Panc1 (cell line): ENCODE measurements around the gene TTC23. TPM values are rescaled to one million over a fixed set of nuclear protein-coding genes. Genes with fewer than 3 reads are reported as not detected.

ENCODE experiments used
- ATAC-seq: fragments of 200-7000 bp; cut with Tn5 transposase; 2 replicates; pipeline ENCODE4 v1.9.1; 2020; ENCODE audit warnings: mild to moderate bottlenecking, moderate library complexity
- BruUV-seq: library from RNA; stranded (reverse); fragments of 400-500 nt; replicated peaks from 2 replicates; lab custom pipeline; 2021; lab: Mats Ljungman, UMichigan
- CTCF ChIA-PET: fragments of 300-600 bp; sonication (Branson Sonifier 250); formaldehyde crosslinking; loops from one replicate; lab custom pipeline; 2022; ENCODE audit warnings: antibody characterized with exemption; lab: Charles Lee
- POLR2A ChIA-PET: fragments of 300-600 bp; sonication (Branson Sonifier 250); formaldehyde crosslinking; loops from one replicate; lab custom pipeline; 2022; ENCODE audit warnings: antibody characterized with exemption; lab: Charles Lee
- DNase-seq: peaks from one replicate; pipeline ENCODE4 v3.0.0-alpha.2; 2010; ENCODE audit warnings: low read depth, low spot score
- H3K27ac ChIP-seq: 2 replicates; pipeline ENCODE4 v1.5.1; 2011; ENCODE audit warnings: mild to moderate bottlenecking, low read length, inconsistent platforms
- H3K27me3 ChIP-seq: fragments of 200-500 bp; sonication (Bioruptor generic); 2 replicates; pipeline ENCODE4 v1.6.0; 2014; ENCODE audit warnings: low read length, inconsistent platforms; ENCODE audit not compliant: control insufficient read depth, insufficient read depth
- H3K36me3 ChIP-seq: fragments of 200-500 bp; sonication (Bioruptor generic); 2 replicates; pipeline ENCODE4 v1.5.1; 2014; ENCODE audit warnings: inconsistent platforms, mild to moderate bottlenecking, low read length, moderate library complexity; ENCODE audit not compliant: control insufficient read depth, insufficient read depth
- H3K4me1 ChIP-seq: 2 replicates; pipeline ENCODE4 v1.5.1; 2011; ENCODE audit warnings: inconsistent platforms, mild to moderate bottlenecking, low read length, moderate library complexity; ENCODE audit not compliant: control insufficient read depth, insufficient read depth
- H3K4me3 ChIP-seq, 2 experiments: 2 replicates each; pipeline ENCODE4 v1.5.1; 2011 to 2012; ENCODE audit warnings: low read depth in 2 of 2, low read length in 2 of 2, mild to moderate bottlenecking in 2 of 2, inconsistent platforms in 1 of 2, moderate library complexity in 1 of 2
- H3K9me3 ChIP-seq: fragments of 200-500 bp; sonication (Bioruptor generic); 2 replicates; pipeline ENCODE4 v1.5.1; 2014; ENCODE audit warnings: low read depth, mild to moderate bottlenecking, inconsistent platforms, low read length, moderate library complexity; ENCODE audit not compliant: control insufficient read depth, insufficient read depth
- CTCF ChIP-seq: fragments of 450-650 bp; IDR thresholded peaks from 2 replicates; pipeline ENCODE4 v1.5.1; 2017; ENCODE audit warnings: mild to moderate bottlenecking
- POLR2AphosphoS5 ChIP-seq: IDR thresholded peaks from 2 replicates; pipeline ENCODE4 v1.6.1; 2012; ENCODE audit warnings: mild to moderate bottlenecking, low read depth, low read length, moderate library complexity
- REST ChIP-seq, 2 experiments: IDR thresholded peaks; 2 replicates each; pipeline ENCODE4 v1.6.1; 2011 to 2012; ENCODE audit warnings: low read depth in 2 of 2, control low read depth in 1 of 2, low read length in 1 of 2, mild to moderate bottlenecking in 1 of 2, moderate library complexity in 1 of 2; ENCODE audit not compliant: insufficient read depth in 1 of 2
- SIN3A ChIP-seq: IDR thresholded peaks from 2 replicates; pipeline ENCODE4 v1.6.1; 2012; ENCODE audit warnings: low read depth, mild to moderate bottlenecking, low read length, moderate library complexity, borderline replicate concordance; ENCODE audit not compliant: insufficient read depth
- TCF7L2 ChIP-seq: IDR thresholded peaks from 2 replicates; pipeline ENCODE4 v1.6.1; 2011; ENCODE audit warnings: mild to moderate bottlenecking, low read depth, low read length, inconsistent platforms
- in situ Hi-C: cut with HindIII; loops from 2 replicates; pipeline ENCODE4 v1.10.0; 2016; ENCODE audit warnings: low sequenced_read_pairs, low pct_unique_long_range_greater_than_20kb
- intact Hi-C: fragments of 100-400 bp; cut with micrococcal nuclease; formaldehyde crosslinking; loops from one replicate; pipeline ENCODE4 v1.10.0; 2022; ENCODE audit not compliant: unreplicated experiment
- total RNA-seq: library from RNA; stranded (reverse); gene quantifications from one replicate; pipeline ENCODE4 v1.2.1, GENCODE V29; 2021; ENCODE audit not compliant: unreplicated experiment

The TTC23 gene
- total RNA-seq, 1 experiment from 2014 or later = 21.7 TPM

DNA sequence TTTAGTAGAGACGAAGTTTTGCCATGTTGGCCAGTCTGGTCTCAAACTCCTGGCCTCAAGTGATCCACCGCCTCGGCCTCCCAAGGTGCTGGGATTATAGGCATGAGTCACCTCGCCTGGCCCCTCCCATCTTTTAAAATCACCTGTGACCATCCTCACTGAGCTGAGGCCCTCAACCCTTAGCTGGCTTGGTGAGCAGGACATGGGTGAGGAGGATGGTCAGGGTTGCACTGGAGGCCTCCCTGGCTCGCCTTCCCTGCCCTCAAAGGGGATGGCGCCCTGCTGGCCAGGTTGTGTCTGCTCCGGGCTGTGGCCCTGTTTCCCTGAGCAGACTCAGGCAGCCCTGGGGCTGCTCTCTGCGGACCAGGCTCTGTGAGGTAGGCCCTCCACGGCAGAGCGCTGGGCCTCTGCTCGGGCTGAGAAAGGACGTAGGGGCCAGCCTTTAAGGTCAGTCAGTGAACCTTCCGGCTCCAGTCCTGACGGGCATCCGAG lies 110.8 kb downstream of the TTC23 start:
- ChIA-PET CTCF (no interaction called here), POLR2A (no interaction called here)
- in situ Hi-C loops = no loop called here
- ATAC-seq (0 out of 2 replicates have a peak, but pooled peaks have one; percentile 37), DNase-seq (no peak)
- no peaks in the 10 kb centered on the region for H3K27me3 ChIP-seq
- no peak overlapping the region for H3K4me3 ChIP-seq
- H3K9me3 ChIP-seq = no peaks in the 10 kb centered on the region
- no peak for TF ChIP-seq CTCF
- TF ChIP-seq TCF7L2 = no peak
- no peak for TF ChIP-seq REST (IDR thresholded peaks at IDR 0.05; ENCODE audit: insufficient read depth in 1 of 2, low read depth in 2 of 2, low read length in 1 of 2)
- no peak for TF ChIP-seq SIN3A
- no peak for TF ChIP-seq POLR2AphosphoS5
- intact Hi-C loops = no loop called here
- no peak overlapping the region for H3K27ac ChIP-seq
- BruUV-seq = no TSS peak
- H3K36me3 ChIP-seq = no peaks in the 10 kb centered on the region; the same call in 1 of the 2 replicates
- H3K4me1 ChIP-seq = no peaks in the 10 kb centered on the region; the same call in 1 of the 2 replicates

DNA sequence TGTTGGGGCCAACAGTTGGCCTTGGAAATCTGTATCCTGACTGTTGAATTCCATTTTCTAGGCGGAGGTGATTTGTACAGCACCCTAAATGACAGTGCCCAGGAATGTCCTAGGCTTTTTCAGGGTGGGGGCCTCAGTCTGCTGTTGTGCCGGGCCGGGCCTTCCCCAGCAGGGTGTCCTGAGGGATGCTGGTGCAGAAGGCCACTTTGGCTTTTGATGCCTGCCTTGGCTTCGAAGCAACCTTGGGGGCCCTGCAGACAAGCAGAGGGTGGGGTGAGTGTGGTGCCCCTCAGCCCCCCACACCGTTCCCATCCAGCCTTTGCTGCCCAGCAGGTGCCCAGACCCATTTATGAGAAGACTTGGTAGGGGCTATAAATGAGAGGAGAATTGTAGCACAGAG lies 111.5 kb downstream of the TTC23 start:
- BruUV-seq = no TSS peak
- no peaks in the 10 kb centered on the region; the same call in 1 of the 2 replicates for H3K4me1 ChIP-seq
- no peak for DNase-seq
- H3K27me3 ChIP-seq = no peaks in the 10 kb centered on the region
- H3K9me3 ChIP-seq = no peaks in the 10 kb centered on the region
- no peaks in the 10 kb centered on the region; the same call in 1 of the 2 replicates for H3K36me3 ChIP-seq
- H3K27ac ChIP-seq = no peak overlapping the region
- TF ChIP-seq CTCF (no peak), REST (IDR thresholded peaks at IDR 0.05; ENCODE audit: insufficient read depth in 1 of 2, low read depth in 2 of 2, low read length in 1 of 2) (no peak), SIN3A (no peak), TCF7L2 (no peak), POLR2AphosphoS5 (no peak)
- ChIA-PET POLR2A (no interaction called here), CTCF (no interaction called here)
- intact Hi-C loops (no loop called here), in situ Hi-C loops (no loop called here)
- H3K4me3 ChIP-seq = no peak overlapping the region
- ATAC-seq = no peak
